ENCODE results near the gene PPCDC. TPM values are rescaled to one million over a fixed set of nuclear protein-coding genes. Genes with fewer than 3 reads are reported as not detected.

PPCDC gene
- total RNA-seq, 1 experiment from 2014 or later, result 18.0 TPM

GRCh38 chr15:75021341-75021740 is 2.0 kb upstream of the PPCDC start:
- Histone ChIP-seq H3K9ac (ENCODE audit: low read length) (no peak overlapping the region), H3K27me3 (ENCODE audit: insufficient read depth, low read length) (no peaks in the 10 kb centered on the region), H2AFZ (ENCODE audit: low read depth, low read length, poor library complexity, severe bottlenecking) (no peak overlapping the region), H3K4me3 (replicated peaks in 1 of 2; ENCODE audit: low read depth in 1 of 2, low read length in 2 of 2) (no peak overlapping the region), H3K4me2 (ENCODE audit: low read length) (no peak overlapping the region), H3K79me2 (ENCODE audit: insufficient read depth, low read length) (peaks cover 27% of the 10 kb centered on the region), H3K36me3 (ENCODE audit: control insufficient read depth in 1 of 2, insufficient read depth in 2 of 2, low read length in 2 of 2) (no peaks in the 10 kb centered on the region), H4K20me1 (ENCODE audit: insufficient read depth) (no peaks in the 10 kb centered on the region), H3K27ac (ENCODE audit: low read depth, low read length) (no peak overlapping the region), H3K9me2 (ENCODE audit: insufficient read depth) (no peaks in the 10 kb centered on the region), H3K4me1 (ENCODE audit: control insufficient read depth in 1 of 2, insufficient read depth in 2 of 2, low read length in 2 of 2) (peaks cover 0 to 18% of the 10 kb centered on the region in 2 experiments; a peak in 2 of 4 replicates), H3K9me3 (ENCODE audit: control insufficient read depth in 1 of 2, insufficient read depth in 1 of 2, low read depth in 1 of 2, low read length in 2 of 2) (no peaks in the 10 kb centered on the region)
- intact Hi-C loops (cut with micrococcal nuclease), result no loop called here
- ChIA-PET CTCF (no interaction called here), POLR2A (no interaction called here), RAD21 (ENCODE audit: low non-redundant PET in 1 of 2, low total read pairs in 2 of 2, uncharacterized antibody in 2 of 2, unreplicated experiment in 2 of 2) (no interaction called here)
- no peak for DNase-seq (ENCODE audit: low read depth, low spot score)
- no TSS peak for BruUV-seq (replicated peaks)
- no peak for ATAC-seq
- TF ChIP-seq ZFX (IDR thresholded peaks at IDR 0.05), result no peak
- no peak for TF ChIP-seq ELF1 (IDR thresholded peaks at IDR 0.05; ENCODE audit: borderline replicate concordance, low read depth)
- TF ChIP-seq ATF3 (IDR thresholded peaks at IDR 0.05), result no peak
- no peak for TF ChIP-seq MAX (IDR thresholded peaks at IDR 0.05)
- no peak for TF ChIP-seq SP1 (IDR thresholded peaks at IDR 0.05; ENCODE audit: low read depth)

- Histone ChIP-seq H3K9me2 (ENCODE audit: insufficient read depth) (no peaks in the 10 kb centered on the region), H3K9me3 (ENCODE audit: control insufficient read depth in 1 of 2, insufficient read depth in 1 of 2, low read depth in 1 of 2, low read length in 2 of 2) (no peaks in the 10 kb centered on the region), H3K9ac (ENCODE audit: low read length) (no peak overlapping the region), H2AFZ (ENCODE audit: low read depth, low read length, poor library complexity, severe bottlenecking) (no peak overlapping the region), H3K4me3 (replicated peaks in 1 of 2; ENCODE audit: low read depth in 1 of 2, low read length in 2 of 2) (no peak overlapping the region; a peak in 1 of 4 replicates), H3K4me2 (ENCODE audit: low read length) (peak overlapping the region; percentile 90; the same call in 1 of the 2 replicates), H3K27me3 (ENCODE audit: insufficient read depth, low read length) (no peaks in the 10 kb centered on the region), H3K27ac (ENCODE audit: low read depth, low read length) (no peak overlapping the region), H3K79me2 (ENCODE audit: insufficient read depth, low read length) (peaks cover 27% of the 10 kb centered on the region), H3K36me3 (ENCODE audit: control insufficient read depth in 1 of 2, insufficient read depth in 2 of 2, low read length in 2 of 2) (no peaks in the 10 kb centered on the region), H4K20me1 (ENCODE audit: insufficient read depth) (no peaks in the 10 kb centered on the region), H3K4me1 (ENCODE audit: control insufficient read depth in 1 of 2, insufficient read depth in 2 of 2, low read length in 2 of 2) (peaks cover 0 to 18% of the 10 kb centered on the region in 2 experiments; a peak in 2 of 4 replicates)
- POLR2A ChIA-PET, result interaction anchor here (0.9 to 1.6 kb wide), 3 partner anchors 82 to 180 kb away, joined by 3 to 4 read pairs (median 3); no protein-coding TSS in a partner anchor
- intact Hi-C loops (cut with micrococcal nuclease), result no loop called here
- TF ChIP-seq RAD21 (IDR thresholded peaks at IDR 0.05; ENCODE audit: low read depth) (no peak), JUND (IDR thresholded peaks at IDR 0.05) (no peak), TCF7L2 (IDR thresholded peaks at IDR 0.05; ENCODE audit: borderline replicate concordance, extremely low read depth, insufficient read depth, insufficient read length) (no peak), ATF3 (IDR thresholded peaks at IDR 0.05) (no peak), FOSL1 (IDR thresholded peaks at IDR 0.05; ENCODE audit: low read depth) (no peak), POLR2A (IDR thresholded peaks at IDR 0.05; ENCODE audit: borderline replicate concordance, extremely low read depth, insufficient read depth, insufficient read length) (no peak), ZNF274 (IDR thresholded peaks at IDR 0.05; ENCODE audit: low read depth, low read length) (no peak), YY1 (IDR thresholded peaks at IDR 0.05; ENCODE audit: extremely low read depth, insufficient replicate concordance, low read depth, low read length) (no peak), EZH2 (IDR thresholded peaks at IDR 0.05) (no peak), EGR1 (IDR thresholded peaks at IDR 0.05; ENCODE audit: low read depth) (no peak)
- ATAC-seq (no peak), DNase-seq (ENCODE audit: low read depth, low spot score) (no peak)
- RAD21 ChIA-PET (ENCODE audit: low non-redundant PET in 1 of 2, low total read pairs in 2 of 2, uncharacterized antibody in 2 of 2, unreplicated experiment in 2 of 2), result interaction anchor here in 1 of 2 experiments (0.7 kb wide), 1 partner anchor 254 kb away, joined by 3 read pairs; no protein-coding TSS in a partner anchor
- BruUV-seq (replicated peaks), result no TSS peak
- CTCF ChIA-PET, result interaction anchor here (0.8 to 1.6 kb wide), 3 partner anchors 8 to 181 kb away, joined by 3 to 5 read pairs (median 5); partner anchors contain the start of gene C15orf39
Measured at GRCh38 chr15:75022783-75023180, 608 bp upstream of the PPCDC start.
